Esophagus muscularis mucosa (tissue), 4 donors: ENCODE measurements around the gene KBTBD12. TPM values are rescaled to one million over a fixed set of nuclear protein-coding genes. Genes with fewer than 3 reads are reported as not detected.

Experiments used
- DNase-seq: peaks from one replicate; pipeline ENCODE4 v3.0.0-alpha.2; 2017; ENCODE audit errors: extremely low spot score
- H3K27ac ChIP-seq, 4 donors: fragments of 200-600 bp; sonication (generic); replicated peaks in 1 of 4; 1 replicate in 3 of 4; 2 replicates in 1 of 4; pipeline ENCODE4 v1.5.1; 2016 to 2019; ENCODE audit warnings: mild to moderate bottlenecking in 1 of 4
- H3K27me3 ChIP-seq, 4 donors: fragments of 200-600 bp; sonication (generic); one replicate each; pipeline versions ENCODE4 v1.5.1 to v1.6.0; 2016 to 2019
- H3K36me3 ChIP-seq, 4 donors: fragments of 200-600 bp; sonication (generic); one replicate each; pipeline ENCODE4 v1.5.1; 2016 to 2019
- H3K4me1 ChIP-seq, 4 donors: fragments of 200-600 bp; sonication (generic); one replicate each; pipeline ENCODE4 v1.5.1; 2016 to 2019
- H3K4me3 ChIP-seq, 4 donors: fragments of 200-600 bp; sonication (generic); 1 replicate in 2 of 4; 2 replicates in 2 of 4; pipeline ENCODE4 v1.5.1; 2016 to 2019; ENCODE audit warnings: mild to moderate bottlenecking in 4 of 4, moderate library complexity in 1 of 4
- H3K9me3 ChIP-seq, 4 donors: fragments of 200-600 bp; sonication (generic); 1 replicate in 3 of 4; 2 replicates in 1 of 4; pipeline ENCODE4 v1.5.1; 2016 to 2019
- EP300 ChIP-seq: sonication (generic); formaldehyde crosslinking; IDR thresholded peaks from one replicate; pipeline ENCODE4 v1.6.1; 2017; ENCODE audit warnings: antibody characterized with exemption
- POLR2A ChIP-seq: fragments of 450-650 bp; IDR thresholded peaks from one replicate; pipeline ENCODE4 v1.6.1; 2017; ENCODE audit warnings: antibody characterized with exemption, moderate library complexity, mild to moderate bottlenecking, low read depth
- POLR2AphosphoS5 ChIP-seq, 2 donors: sonication (generic); formaldehyde crosslinking; IDR thresholded peaks; one replicate each; pipeline ENCODE4 v1.6.1; 2017; ENCODE audit warnings: antibody characterized with exemption in 2 of 2
- WGBS: methylation state at CpG from one replicate; pipeline ENCODE4 v1.1.5; 2018; 5-methylcytosine and 5-hydroxymethylcytosine counted together
- intact Hi-C: fragments of 100-400 bp; cut with DNase I; formaldehyde crosslinking; loops from one replicate; pipeline ENCODE4 v1.15.1; 2023
- total RNA-seq, 4 donors: library from RNA; depleted of rRNA; stranded (reverse); fragments of >200 nt; gene quantifications; one replicate each; pipeline versions ENCODE4 v1.1.0 to v1.2.1, GENCODE V29; 2016
- TF ChIP-seq, protein P1 (sequence below), 3 experiments: fragments of 200-600 bp in 2 of 3; fragments of 450-650 bp in 1 of 3; sonication (generic) in 2 of 3; IDR thresholded peaks; one replicate each; pipeline ENCODE4 v1.5.1; 2017 to 2019; ENCODE audit warnings: antibody characterized with exemption in 3 of 3, mild to moderate bottlenecking in 2 of 3, moderate library complexity in 1 of 3

The KBTBD12 gene
- total RNA-seq, 4 donors from 2014 or later: 3.8 to 6.0 (median 4.7) TPM

DNA sequence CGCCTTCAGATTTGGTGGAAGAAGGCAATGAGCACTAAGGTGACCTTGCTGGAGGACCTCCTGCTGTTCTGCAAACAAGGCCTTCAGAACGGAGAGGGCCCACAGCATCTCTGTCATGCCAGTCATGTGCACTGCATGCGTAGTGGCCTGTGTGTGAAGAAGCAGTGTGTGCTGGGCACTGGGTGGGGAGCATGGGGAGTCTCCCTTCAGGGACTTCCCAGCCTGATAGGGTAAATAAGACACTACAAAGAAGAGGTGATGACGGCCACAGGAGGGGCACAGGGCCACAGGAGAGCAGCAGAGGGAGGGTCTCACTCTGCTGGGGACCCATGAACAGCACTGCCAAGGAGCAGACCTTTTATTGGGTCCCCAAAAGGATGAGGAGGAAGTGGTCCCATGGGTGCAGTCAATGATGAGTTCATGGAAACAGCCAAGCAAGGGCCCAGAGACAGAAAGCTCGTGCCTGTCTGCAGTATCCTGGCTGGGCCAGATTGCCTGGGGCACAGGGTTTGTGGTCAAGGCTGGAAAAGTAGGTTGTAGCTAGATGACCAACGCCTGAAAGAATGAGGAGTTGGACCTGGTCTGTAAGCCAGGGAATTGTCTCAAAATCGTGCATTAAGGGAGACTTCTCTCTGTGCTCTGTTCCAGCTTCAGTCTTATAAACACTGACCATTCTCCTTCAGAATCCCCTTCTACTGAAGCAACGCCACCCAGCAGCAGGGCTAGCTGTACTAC lies 69.4 kb downstream of the KBTBD12 start:
- DNase-seq: peak; percentile 64
- no peak overlapping the region for H3K27ac ChIP-seq
- peaks cover 0 to 6% (median 3%) of the 10 kb centered on the region in 4 donors for H3K36me3 ChIP-seq
- WGBS: 70% methylated on average over 7 of the region's 8 CpGs
- H3K27me3 ChIP-seq: no peaks in the 10 kb centered on the region
- TF ChIP-seq EP300: no peak
- TF ChIP-seq POLR2A: no peak
- TF ChIP-seq POLR2AphosphoS5 (IDR thresholded peaks at IDR 0.05): no peak
- TF ChIP-seq, protein P1, sequence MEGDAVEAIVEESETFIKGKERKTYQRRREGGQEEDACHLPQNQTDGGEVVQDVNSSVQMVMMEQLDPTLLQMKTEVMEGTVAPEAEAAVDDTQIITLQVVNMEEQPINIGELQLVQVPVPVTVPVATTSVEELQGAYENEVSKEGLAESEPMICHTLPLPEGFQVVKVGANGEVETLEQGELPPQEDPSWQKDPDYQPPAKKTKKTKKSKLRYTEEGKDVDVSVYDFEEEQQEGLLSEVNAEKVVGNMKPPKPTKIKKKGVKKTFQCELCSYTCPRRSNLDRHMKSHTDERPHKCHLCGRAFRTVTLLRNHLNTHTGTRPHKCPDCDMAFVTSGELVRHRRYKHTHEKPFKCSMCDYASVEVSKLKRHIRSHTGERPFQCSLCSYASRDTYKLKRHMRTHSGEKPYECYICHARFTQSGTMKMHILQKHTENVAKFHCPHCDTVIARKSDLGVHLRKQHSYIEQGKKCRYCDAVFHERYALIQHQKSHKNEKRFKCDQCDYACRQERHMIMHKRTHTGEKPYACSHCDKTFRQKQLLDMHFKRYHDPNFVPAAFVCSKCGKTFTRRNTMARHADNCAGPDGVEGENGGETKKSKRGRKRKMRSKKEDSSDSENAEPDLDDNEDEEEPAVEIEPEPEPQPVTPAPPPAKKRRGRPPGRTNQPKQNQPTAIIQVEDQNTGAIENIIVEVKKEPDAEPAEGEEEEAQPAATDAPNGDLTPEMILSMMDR (IDR thresholded peaks at IDR 0.05): no peak
- peaks cover 0 to 5% (median 0%) of the 10 kb centered on the region in 4 donors for H3K4me1 ChIP-seq
- intact Hi-C loops: no loop called here
- no peaks in the 10 kb centered on the region for H3K9me3 ChIP-seq
- H3K4me3 ChIP-seq: no peak overlapping the region

DNA sequence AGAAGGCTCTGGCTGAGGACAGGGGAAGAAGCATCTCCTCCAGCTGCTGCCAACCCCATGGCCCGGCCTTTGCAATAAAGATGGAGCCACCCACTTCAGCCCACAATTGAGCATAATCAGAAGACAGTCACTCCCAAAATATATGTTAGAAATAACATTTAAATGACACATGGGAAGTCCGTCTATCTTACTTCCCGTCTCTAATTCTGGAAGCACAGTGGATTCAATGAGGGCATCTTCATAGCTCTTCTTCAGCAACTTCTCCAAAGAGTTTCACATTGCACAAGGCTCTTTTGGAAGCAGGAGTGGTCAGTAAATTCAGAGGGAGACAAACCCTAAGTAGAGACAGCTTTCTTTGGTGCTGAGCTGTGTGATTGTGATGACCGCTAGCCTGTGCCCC lies 70.2 kb downstream of the KBTBD12 start:
- H3K36me3 ChIP-seq: peaks cover 0 to 6% (median 3%) of the 10 kb centered on the region in 4 donors
- 92% methylated on average over 3 of the region's 4 CpGs for WGBS
- H3K27ac ChIP-seq: no peak overlapping the region
- no peak overlapping the region for H3K4me3 ChIP-seq
- DNase-seq: peak; percentile 50
- H3K27me3 ChIP-seq: no peaks in the 10 kb centered on the region
- intact Hi-C loops: no loop called here
- no peaks in the 10 kb centered on the region for H3K9me3 ChIP-seq
- no peak for TF ChIP-seq POLR2A
- TF ChIP-seq EP300: no peak
- TF ChIP-seq POLR2AphosphoS5 (IDR thresholded peaks at IDR 0.05): no peak
- TF ChIP-seq, protein P1 (IDR thresholded peaks at IDR 0.05): no peak
- peaks cover 0 to 5% (median 0%) of the 10 kb centered on the region in 4 donors for H3K4me1 ChIP-seq

DNA sequence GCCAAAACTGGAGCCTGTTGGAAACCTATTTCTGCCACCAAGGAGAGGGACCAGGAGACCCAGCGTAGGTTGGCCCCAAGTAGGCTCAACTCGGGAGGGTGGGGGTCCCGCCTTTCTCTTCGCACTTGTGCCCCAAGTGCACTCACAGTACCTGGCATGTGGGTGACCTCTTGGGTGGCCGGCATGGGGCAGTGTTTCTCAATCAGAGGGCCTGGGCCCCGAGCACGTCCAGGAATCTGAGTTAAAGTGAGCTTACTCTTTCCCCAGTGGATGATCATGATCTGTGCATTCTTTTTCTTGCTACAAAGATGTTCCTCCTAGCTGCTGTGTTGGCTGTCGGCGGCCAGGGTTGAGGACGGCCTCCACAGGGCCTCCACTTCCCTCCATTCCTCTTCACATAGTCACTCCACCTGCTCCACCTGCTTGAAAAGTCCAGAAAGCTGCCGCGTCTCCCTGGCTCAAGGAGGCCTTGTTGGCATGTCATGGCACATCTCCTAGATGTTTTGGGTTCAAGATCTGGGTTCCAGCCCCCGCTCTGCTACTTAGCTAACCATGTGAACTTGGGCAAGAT lies 70.7 kb downstream of the KBTBD12 start:
- peak; percentile 55 for DNase-seq
- intact Hi-C loops: no loop called here
- peaks cover 0 to 6% (median 3%) of the 10 kb centered on the region in 4 donors for H3K36me3 ChIP-seq
- 91% methylated on average over 8 of the region's 13 CpGs for WGBS
- no peak overlapping the region for H3K4me3 ChIP-seq
- TF ChIP-seq EP300 (no peak), POLR2A (no peak), POLR2AphosphoS5 (IDR thresholded peaks at IDR 0.05) (no peak)
- TF ChIP-seq, protein P1 (IDR thresholded peaks at IDR 0.05): no peak
- H3K27me3 ChIP-seq: no peaks in the 10 kb centered on the region
- H3K9me3 ChIP-seq: no peaks in the 10 kb centered on the region
- peaks cover 0 to 5% (median 0%) of the 10 kb centered on the region in 4 donors for H3K4me1 ChIP-seq
- no peak overlapping the region for H3K27ac ChIP-seq

DNA sequence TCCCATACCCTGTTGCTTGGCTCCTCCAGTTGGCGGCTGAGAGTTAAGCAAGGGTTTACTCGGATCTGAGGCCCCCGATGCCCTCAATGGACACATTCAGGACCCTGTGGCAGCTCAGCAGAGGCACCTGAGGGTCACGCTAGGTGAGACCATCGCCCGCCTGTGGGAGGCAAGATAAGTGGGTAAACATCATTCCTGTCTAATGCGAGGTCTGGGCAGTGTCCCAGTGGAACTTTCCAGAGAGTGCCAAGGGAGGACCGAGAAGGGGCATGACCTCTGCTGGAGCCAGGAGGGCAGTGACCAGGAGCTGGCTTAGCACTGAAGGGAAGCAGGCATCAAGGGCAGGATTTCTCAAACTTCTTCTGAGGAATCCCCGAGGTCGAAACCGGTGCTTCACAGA lies 71.8 kb downstream of the KBTBD12 start:
- no peak overlapping the region for H3K27ac ChIP-seq
- peaks cover 0 to 5% (median 0%) of the 10 kb centered on the region in 4 donors for H3K4me1 ChIP-seq
- peaks cover 0 to 6% (median 3%) of the 10 kb centered on the region in 4 donors for H3K36me3 ChIP-seq
- TF ChIP-seq POLR2A: no peak
- TF ChIP-seq EP300: no peak
- TF ChIP-seq, protein P1 (IDR thresholded peaks at IDR 0.05): no peak
- no peak for TF ChIP-seq POLR2AphosphoS5 (IDR thresholded peaks at IDR 0.05)
- intact Hi-C loops: no loop called here
- no peaks in the 10 kb centered on the region for H3K27me3 ChIP-seq
- H3K4me3 ChIP-seq: no peak overlapping the region
- peak; percentile 79 for DNase-seq
- WGBS: 77% methylated on average over 11 of the region's 11 CpGs
- H3K9me3 ChIP-seq: no peaks in the 10 kb centered on the region
